Endothelial cell of umbilical vein (primary cell): ENCODE measurements around the gene THSD4. TPM values are rescaled to one million over a fixed set of nuclear protein-coding genes. Genes with fewer than 3 reads are reported as not detected.

Experiments
- BruUV-seq: library from RNA; stranded (reverse); fragments of 400-500 nt; replicated peaks from 2 replicates; lab custom pipeline; 2021; lab: Mats Ljungman, UMichigan
- CTCF ChIA-PET: fragments of 300-600, 350-600 bp; sonication (Branson Sonifier 250); formaldehyde crosslinking; loops from one replicate; lab custom pipeline; 2021; ENCODE audit warnings: antibody characterized with exemption, inconsistent platforms; lab: Charles Lee
- POLR2A ChIA-PET: fragments of 300-600, 350-600 bp; sonication (Branson Sonifier 250); formaldehyde crosslinking; loops from one replicate; lab custom pipeline; 2021; ENCODE audit warnings: antibody characterized with exemption, inconsistent platforms; lab: Charles Lee
- DNase-seq: peaks from one replicate; pipeline ENCODE4 v3.0.0-alpha.2; 2011; ENCODE audit warnings: low read depth, low spot score
- FAIRE-seq: peaks from 2 replicates; lab custom pipeline; 2011; peaks lifted over from hg19 to GRCh38; lab: Jason Lieb, UNC
- H2AFZ ChIP-seq: 2 replicates; pipeline ENCODE4 v1.6.0; 2012; ENCODE audit warnings: low read depth, low read length, control low read depth, inconsistent platforms
- H3K27ac ChIP-seq: 2 replicates; pipeline ENCODE4 v1.5.1; 2011; ENCODE audit warnings: low read depth, mild to moderate bottlenecking, control low read depth, low read length, moderate library complexity; ENCODE audit not compliant: insufficient read depth
- H3K27me3 ChIP-seq, 2 experiments: 2 replicates each; pipeline versions ENCODE4 v1.6.0 to v1.6.1; 2011; ENCODE audit warnings: low read length in 2 of 2, mixed read lengths in 1 of 2; ENCODE audit not compliant: control insufficient read depth in 2 of 2, insufficient read depth in 2 of 2
- H3K36me3 ChIP-seq, 2 experiments: 2 replicates in 1 of 2; 3 replicates in 1 of 2; pipeline ENCODE4 v1.5.1; 2011; ENCODE audit warnings: low read length in 2 of 2, mild to moderate bottlenecking in 1 of 2, moderate library complexity in 1 of 2; ENCODE audit not compliant: control insufficient read depth in 2 of 2, insufficient read depth in 2 of 2; ENCODE audit errors: extremely low read depth in 1 of 2
- H3K4me1 ChIP-seq: 3 replicates; pipeline ENCODE4 v1.5.1; 2011; ENCODE audit warnings: mild to moderate bottlenecking, low read length; ENCODE audit not compliant: control insufficient read depth, insufficient read depth; ENCODE audit errors: extremely low read depth
- H3K4me2 ChIP-seq: 2 replicates; pipeline ENCODE4 v1.6.1; 2011; ENCODE audit warnings: low read length, control low read depth, mixed read lengths; ENCODE audit not compliant: insufficient read depth
- H3K4me3 ChIP-seq, 3 experiments: fragments of 200-600 bp in 1 of 3; sonication (generic), shearing (Covaris generic) in 1 of 3; replicated peaks in 1 of 3; 2 replicates each; pipeline ENCODE4 v1.5.1; 2011 to 2016; ENCODE audit warnings: control low read depth in 3 of 3, low read length in 3 of 3, mild to moderate bottlenecking in 2 of 3, inconsistent platforms in 1 of 3, low read depth in 1 of 3, moderate library complexity in 1 of 3; ENCODE audit not compliant: insufficient read depth in 1 of 3
- H3K79me2 ChIP-seq: 2 replicates; pipeline ENCODE4 v1.6.0; 2012; ENCODE audit warnings: low read length, inconsistent platforms; ENCODE audit not compliant: control insufficient read depth, insufficient read depth
- H3K9ac ChIP-seq: replicated peaks from 2 replicates; pipeline ENCODE3; 2011; ENCODE audit warnings: low read length, control low read depth; ENCODE audit not compliant: insufficient read depth; ENCODE audit errors: extremely low read depth
- H3K9me1 ChIP-seq: replicated peaks from 3 replicates; pipeline ENCODE4 v1.6.0; 2011; ENCODE audit warnings: mild to moderate bottlenecking, low read length; ENCODE audit not compliant: control insufficient read depth, insufficient read depth; ENCODE audit errors: extremely low read depth
- H3K9me3 ChIP-seq: replicated peaks from 2 replicates; pipeline ENCODE4 v1.5.1; 2012; ENCODE audit warnings: low read length, inconsistent platforms; ENCODE audit not compliant: control insufficient read depth, insufficient read depth
- H4K20me1 ChIP-seq: replicated peaks from 2 replicates; pipeline ENCODE3; 2011; ENCODE audit warnings: mild to moderate bottlenecking, low read length; ENCODE audit not compliant: control insufficient read depth, insufficient read depth; ENCODE audit errors: extremely low read depth
- CTCF ChIP-seq, 2 donors: IDR thresholded peaks; 1 replicate in 1 of 2; 2 replicates in 1 of 2; pipeline ENCODE4 v1.5.1; 2011; ENCODE audit warnings: low read length in 2 of 2, mild to moderate bottlenecking in 2 of 2, moderate library complexity in 2 of 2, control low read depth in 1 of 2, inconsistent platforms in 1 of 2, low read depth in 1 of 2; ENCODE audit not compliant: insufficient read depth in 1 of 2; ENCODE audit errors: extremely low read depth in 1 of 2
- EZH2 ChIP-seq: IDR thresholded peaks from 2 replicates; pipeline ENCODE4 v1.6.1; 2012; ENCODE audit warnings: borderline replicate concordance, low read depth, mild to moderate bottlenecking, moderate library complexity, low read length, inconsistent platforms; ENCODE audit not compliant: severe bottlenecking
- FOS ChIP-seq: IDR thresholded peaks from 2 replicates; pipeline ENCODE4 v1.6.1; 2011; ENCODE audit warnings: mild to moderate bottlenecking, low read length, moderate library complexity, borderline replicate concordance; ENCODE audit not compliant: insufficient read depth
- MAX ChIP-seq: IDR thresholded peaks from 2 replicates; pipeline ENCODE4 v1.6.1; 2011; ENCODE audit not compliant: insufficient read depth, insufficient read length
- MYC ChIP-seq: IDR thresholded peaks from one replicate; pipeline ENCODE4 v1.6.1; 2011; ENCODE audit warnings: mild to moderate bottlenecking, low read depth, low read length
- POLR2A ChIP-seq: IDR thresholded peaks from 2 replicates; pipeline ENCODE4 v1.6.1; 2012; ENCODE audit warnings: low read depth, mild to moderate bottlenecking, control low read depth, low read length
- POLR2AphosphoS5 ChIP-seq: IDR thresholded peaks from 2 replicates; pipeline ENCODE4 v1.6.1; 2012; ENCODE audit warnings: low read depth, mild to moderate bottlenecking, control low read depth, low read length, moderate library complexity; ENCODE audit not compliant: insufficient read depth
- dilution Hi-C: fragments of 300-500 bp; cut with MboI; formaldehyde crosslinking; loops from one replicate; pipeline ENCODE4 v1.15.0; 2019; ENCODE audit warnings: low sequenced_read_pairs; ENCODE audit not compliant: extremely low pct_ligation_motif_present
- intact Hi-C: fragments of 100-400 bp; cut with micrococcal nuclease; formaldehyde crosslinking; loops from one replicate; pipeline ENCODE4 v1.10.0; 2022
- polyA plus RNA-seq, 4 experiments: library from polyadenylated mRNA; depleted of rRNA in 3 of 4; stranded (reverse) in 3 of 4; unstranded in 1 of 4; fragments of >200 nt; gene quantifications; 2 replicates each; pipeline versions ENCODE4 v1.2.1 to v1.2.3, GENCODE V29; 2011 to 2012; ENCODE audit warnings: missing spikeins in 1 of 4
- total RNA-seq: library from RNA; stranded (reverse); gene quantifications from 2 replicates; pipeline ENCODE4 v1.2.3, GENCODE V29; 2021

The THSD4 gene
- total and polyA plus RNA-seq, 2 donors (not counting 3 experiments of a cell fraction or from before 2014, with no cell fraction given): 9.9 to 25.4 TPM

GRCh38 chr15:71089801-71090200 lies 25.5 kb upstream of the THSD4 start:
- no peaks in the 10 kb centered on the region for H3K4me1 ChIP-seq
- no TSS peak for BruUV-seq
- H3K27ac ChIP-seq: no peak overlapping the region
- H3K27me3 ChIP-seq: peaks cover 10 to 11% of the 10 kb centered on the region in 2 experiments
- no peak overlapping the region for H2AFZ ChIP-seq
- no peak for DNase-seq
- no peaks in the 10 kb centered on the region for H4K20me1 ChIP-seq
- intact Hi-C loops (no loop called here), dilution Hi-C loops (no loop called here)
- no peaks in the 10 kb centered on the region for H3K79me2 ChIP-seq
- CTCF ChIA-PET: no interaction called here
- H3K9ac ChIP-seq: no peak overlapping the region
- no peaks in the 10 kb centered on the region for H3K36me3 ChIP-seq
- FAIRE-seq: no peak
- H3K4me2 ChIP-seq: no peak overlapping the region
- POLR2A ChIA-PET: no interaction called here
- H3K4me3 ChIP-seq: no peak overlapping the region
- H3K9me1 ChIP-seq: no peaks in the 10 kb centered on the region
- TF ChIP-seq EZH2: no peak
- TF ChIP-seq MAX: no peak
- H3K9me3 ChIP-seq: no peaks in the 10 kb centered on the region

GRCh38 chr15:71091601-71092000 lies 23.7 kb upstream of the THSD4 start:
- ChIA-PET POLR2A (no interaction called here), CTCF (interaction anchor here (1.2 to 3.1 kb wide), 2 partner anchors 12 to 80 kb away, joined by 3 to 13 read pairs; no protein-coding TSS in a partner anchor)
- no peaks in the 10 kb centered on the region for H4K20me1 ChIP-seq
- H3K36me3 ChIP-seq: no peaks in the 10 kb centered on the region
- BruUV-seq: no TSS peak
- H3K9me3 ChIP-seq: no peaks in the 10 kb centered on the region
- no peaks in the 10 kb centered on the region for H3K79me2 ChIP-seq
- H3K9me1 ChIP-seq: no peaks in the 10 kb centered on the region
- intact Hi-C loops: no loop called here
- no peak overlapping the region for H2AFZ ChIP-seq
- FAIRE-seq (no peak), DNase-seq (no peak)
- no peak overlapping the region for H3K4me2 ChIP-seq
- peaks cover 0 to 5% of the 10 kb centered on the region in 2 experiments for H3K27me3 ChIP-seq
- H3K27ac ChIP-seq: no peak overlapping the region
- H3K4me1 ChIP-seq: peaks cover 3% of the 10 kb centered on the region
- no peak overlapping the region for H3K4me3 ChIP-seq
- no peak for TF ChIP-seq MAX
- no peak for TF ChIP-seq FOS
- TF ChIP-seq POLR2AphosphoS5: no peak
- no peak for TF ChIP-seq POLR2A
- TF ChIP-seq EZH2: no peak
- no peak for TF ChIP-seq MYC
- TF ChIP-seq CTCF (IDR thresholded peaks at IDR 0.05; ENCODE audit: extremely low read depth in 1 of 2, insufficient read depth in 1 of 2, low read depth in 1 of 2, low read length in 2 of 2): no peak
- no peak overlapping the region for H3K9ac ChIP-seq
- dilution Hi-C loops: no loop called here
